GM21526 (cell line): ENCODE measurements around the gene MSH5.

Experiments
- ATAC-seq: cut with Tn5 transposase; IDR thresholded peaks from one replicate; pipeline ENCODE4 v1.9.1; 2021; ENCODE audit warnings: moderate library complexity; ENCODE audit not compliant: unreplicated experiment, low FRiP score

Gene MSH5

GRCh38 chr6:31750411-31751022, 10.7 kb downstream of the MSH5 start:
- no peak for ATAC-seq

- no peak for ATAC-seq
Measured at GRCh38 chr6:31752739-31753319, 13.0 kb downstream of the MSH5 start.

GRCh38 chr6:31758281-31758680, 18.5 kb downstream of the MSH5 start:
- ATAC-seq: no peak

GRCh38 chr6:31760790-31761189, 21.0 kb downstream of the MSH5 start:
- no peak for ATAC-seq

- ATAC-seq: no peak
Measured at GRCh38 chr6:31761343-31761742, 21.5 kb downstream of the MSH5 start.

GRCh38 chr6:31762356-31762755, 22.6 kb downstream of the MSH5 start, which contains the start of gene SAPCD1:
TSS of gene SAPCD1 (plus strand) at chr6:31762656. CDS start at chr6:31763055, 399 bp downstream.
- no peak for ATAC-seq

GRCh38 chr6:31762878-31763618, 23.2 kb downstream of the MSH5 start:
- ATAC-seq: no peak

GRCh38 chr6:31763619-31763940, 23.8 kb downstream of the MSH5 start:
- no peak for ATAC-seq

- no peak for ATAC-seq
Measured at GRCh38 chr6:31764198-31764597, 24.4 kb downstream of the MSH5 start.

GRCh38 chr6:31765559-31765909, 25.7 kb downstream of the MSH5 start:
- ATAC-seq: no peak

GRCh38 chr6:31765910-31766794, 26.3 kb downstream of the MSH5 start:
- ATAC-seq: no peak

GRCh38 chr6:31767096-31767645, 27.4 kb downstream of the MSH5 start:
- no peak for ATAC-seq

GRCh38 chr6:31768363-31769257, 28.8 kb downstream of the MSH5 start:
- no peak for ATAC-seq

GRCh38 chr6:31769684-31770371, 30.0 kb downstream of the MSH5 start:
- no peak for ATAC-seq

- no peak for ATAC-seq
Measured at GRCh38 chr6:31770860-31771259, 31.1 kb downstream of the MSH5 start.

GRCh38 chr6:31771992-31772358, 32.2 kb downstream of the MSH5 start:
- ATAC-seq: no peak

GRCh38 chr6:31775184-31775583, 35.4 kb downstream of the MSH5 start:
- no peak for ATAC-seq

GRCh38 chr6:31775633-31776484, 36.1 kb downstream of the MSH5 start:
- ATAC-seq: no peak
